CD14-positive monocyte (primary cell): Measurements from ENCODE around the gene NLRC5. TPM values are rescaled to one million over a fixed set of nuclear protein-coding genes. Genes with fewer than 3 reads are reported as not detected.

ENCODE experiments used
- DNase-seq, 3 donors: peaks; one replicate each; pipeline ENCODE4 v3.0.0-alpha.2; 2011 to 2022
- H2AFZ ChIP-seq: 2 replicates; pipeline ENCODE4 v1.6.0; 2012; ENCODE audit warnings: mild to moderate bottlenecking, low read depth, low read length, inconsistent platforms; ENCODE audit not compliant: insufficient read depth, poor library complexity, severe bottlenecking
- H3K27ac ChIP-seq, 2 donors: 1 replicate in 1 of 2; 2 replicates in 1 of 2; pipeline ENCODE4 v1.5.1; 2012 to 2013; ENCODE audit warnings: low read length in 2 of 2, control low read depth in 1 of 2, inconsistent platforms in 1 of 2, low read depth in 1 of 2, mild to moderate bottlenecking in 1 of 2
- H3K27me3 ChIP-seq, 2 donors: one replicate each; pipeline versions ENCODE4 v1.6.0 to v1.6.1; 2011 to 2013; ENCODE audit warnings: low read length in 2 of 2; ENCODE audit not compliant: control insufficient read depth in 2 of 2, insufficient read depth in 2 of 2
- H3K36me3 ChIP-seq, 2 donors: replicated peaks in 1 of 2; 1 replicate in 1 of 2; 2 replicates in 1 of 2; pipeline versions ENCODE4 v1.5.1 to v1.6.1; 2012 to 2013; ENCODE audit warnings: low read length in 2 of 2, control low read depth in 1 of 2, inconsistent platforms in 1 of 2, mild to moderate bottlenecking in 1 of 2; ENCODE audit not compliant: insufficient read depth in 2 of 2, control insufficient read depth in 1 of 2
- H3K4me1 ChIP-seq, 2 donors: 1 replicate in 1 of 2; 2 replicates in 1 of 2; pipeline versions ENCODE4 v1.5.1 to v1.6.1; 2012 to 2013; ENCODE audit warnings: low read length in 2 of 2, control low read depth in 1 of 2, inconsistent platforms in 1 of 2, mild to moderate bottlenecking in 1 of 2, moderate library complexity in 1 of 2; ENCODE audit not compliant: insufficient read depth in 2 of 2, control insufficient read depth in 1 of 2
- H3K4me2 ChIP-seq: replicated peaks from 2 replicates; pipeline ENCODE3; 2012; ENCODE audit warnings: low read length, moderate library complexity, mild to moderate bottlenecking; ENCODE audit not compliant: poor library complexity, severe bottlenecking; ENCODE audit errors: extremely low read depth
- H3K4me3 ChIP-seq, 3 experiments: fragments of 200-600 bp in 1 of 3; sonication (generic) in 1 of 3; replicated peaks in 1 of 3; 1 replicate in 2 of 3; 2 replicates in 1 of 3; pipeline ENCODE4 v1.5.1; 2011 to 2013; ENCODE audit warnings: low read length in 3 of 3, mild to moderate bottlenecking in 3 of 3, control low read depth in 2 of 3, low read depth in 2 of 3, inconsistent platforms in 1 of 3, moderate library complexity in 1 of 3
- H3K79me2 ChIP-seq: 2 replicates; pipeline ENCODE4 v1.6.0; 2012; ENCODE audit warnings: mild to moderate bottlenecking, control low read depth, inconsistent platforms, low read length, moderate library complexity; ENCODE audit not compliant: insufficient read depth
- H3K9ac ChIP-seq: 2 replicates; pipeline ENCODE4 v1.6.0; 2017; ENCODE audit warnings: low read length, mild to moderate bottlenecking; ENCODE audit not compliant: insufficient read depth, poor library complexity, severe bottlenecking
- H3K9me3 ChIP-seq, 2 donors: replicated peaks in 1 of 2; 1 replicate in 1 of 2; 2 replicates in 1 of 2; pipeline versions ENCODE4 v1.5.1 to v1.6.1; 2012 to 2013; ENCODE audit warnings: low read length in 2 of 2, control low read depth in 1 of 2; ENCODE audit not compliant: control insufficient read depth in 1 of 2, insufficient read depth in 1 of 2
- H4K20me1 ChIP-seq: 2 replicates; pipeline ENCODE4 v1.6.0; 2012; ENCODE audit warnings: mild to moderate bottlenecking, low read length, control low read depth, moderate library complexity; ENCODE audit not compliant: insufficient read depth
- H3K27ac Mint-ChIP-seq, 7 donors: one replicate each; pipeline ENCODE4 v1.8.0; 2020; ENCODE audit warnings: mild to moderate bottlenecking in 7 of 7, mixed read lengths in 7 of 7, moderate library complexity in 6 of 7, inconsistent platforms in 2 of 7
- H3K27me3 Mint-ChIP-seq, 3 donors: one replicate each; pipeline ENCODE4 v1.8.0; 2021 to 2022; ENCODE audit warnings: low read depth in 3 of 3, mild to moderate bottlenecking in 3 of 3, mixed read lengths in 3 of 3, moderate library complexity in 3 of 3, inconsistent platforms in 1 of 3
- H3K36me3 Mint-ChIP-seq, 2 donors: one replicate each; pipeline ENCODE4 v1.8.0; 2020; ENCODE audit warnings: mixed read lengths in 2 of 2, inconsistent platforms in 1 of 2, mild to moderate bottlenecking in 1 of 2
- H3K4me1 Mint-ChIP-seq: one replicate; pipeline ENCODE4 v1.8.0; 2020; ENCODE audit warnings: mild to moderate bottlenecking, mixed read lengths
- H3K4me3 Mint-ChIP-seq, 2 donors: one replicate each; pipeline ENCODE4 v1.8.0; 2020; ENCODE audit warnings: mild to moderate bottlenecking in 2 of 2, mixed read lengths in 2 of 2, moderate library complexity in 1 of 2
- H3K9me3 Mint-ChIP-seq, 7 donors: one replicate each; pipeline ENCODE4 v1.8.0; 2020 to 2022; ENCODE audit warnings: mixed read lengths in 7 of 7, mild to moderate bottlenecking in 6 of 7, moderate library complexity in 6 of 7, inconsistent platforms in 2 of 7
- WGBS: methylation state at CpG from one replicate; pipeline ENCODE4 v1.1.5; 2013; ENCODE audit warnings: missing lambda C conversion rate; ENCODE audit not compliant: insufficient coverage; 5-methylcytosine and 5-hydroxymethylcytosine counted together
- intact Hi-C, 2 donors: fragments of 100-400 bp; cut with micrococcal nuclease; formaldehyde crosslinking; loops; one replicate each; pipeline versions ENCODE4 v1.15.0 to v1.15.1; 2023
- polyA plus RNA-seq, 3 donors: library from polyadenylated mRNA; depleted of rRNA in 1 of 3; unstranded in 2 of 3; stranded (reverse) in 1 of 3; fragments of 300-500 nt in 2 of 3; fragments of >200 nt in 1 of 3; fragmentation: Illumina TruSeq in 2 of 3; gene quantifications; 1 replicate in 2 of 3; 2 replicates in 1 of 3; pipeline ENCODE4 v1.2.3, GENCODE V29; 2012 to 2021
- TF ChIP-seq, protein P1 (sequence below): fragments of 200-600 bp; IDR thresholded peaks from one replicate; pipeline ENCODE4 v1.8.0; 2022; ENCODE audit warnings: antibody characterized with exemption, mild to moderate bottlenecking

NLRC5 gene
- polyA plus RNA-seq, 3 donors = 10.3 to 171 (median 21.6) TPM

DNA sequence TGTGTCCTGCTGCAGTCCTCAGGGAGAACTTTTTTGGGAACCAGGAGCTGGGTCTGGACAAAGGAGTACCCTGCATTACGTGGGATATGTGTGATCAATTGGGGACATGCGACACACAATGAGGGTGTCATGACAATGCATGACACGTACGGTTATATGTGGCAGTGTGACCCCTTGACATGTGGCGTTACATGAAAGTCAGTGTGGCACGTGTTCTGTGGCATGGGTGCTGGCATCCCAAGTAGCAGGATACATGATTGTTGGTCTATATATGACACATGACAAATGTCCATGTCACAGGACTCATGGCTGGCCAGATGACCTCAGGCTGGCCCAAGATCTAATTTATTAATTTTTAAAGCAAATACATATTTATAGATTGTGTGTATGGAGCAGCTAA is 93.3 kb downstream of the NLRC5 start:
- Histone ChIP-seq H3K4me1 (peaks cover 20% of the 10 kb centered on the region in 2 donors), H3K9me3 (no peaks in the 10 kb centered on the region), H3K27me3 (no peaks in the 10 kb centered on the region), H2AFZ (no peak overlapping the region), H3K4me2 (no peak overlapping the region), H3K9ac (no peak overlapping the region), H4K20me1 (no peaks in the 10 kb centered on the region), H3K4me3 (no peak overlapping the region), H3K27ac (no peak overlapping the region), H3K36me3 (peaks cover 55 to 61% of the 10 kb centered on the region in 2 donors), H3K79me2 (no peaks in the 10 kb centered on the region)
- DNase-seq = no peak
- Mint-ChIP-seq H3K27ac (peak overlapping the region in 3 of 7 donors; percentile 8 to 32 (median 24)), H3K27me3 (no peaks in the 10 kb centered on the region), H3K4me1 (peaks cover 28% of the 10 kb centered on the region), H3K4me3 (no peak overlapping the region), H3K36me3 (peaks cover 28 to 57% of the 10 kb centered on the region in 2 donors), H3K9me3 (no peaks in the 10 kb centered on the region)
- TF ChIP-seq, protein P1, sequence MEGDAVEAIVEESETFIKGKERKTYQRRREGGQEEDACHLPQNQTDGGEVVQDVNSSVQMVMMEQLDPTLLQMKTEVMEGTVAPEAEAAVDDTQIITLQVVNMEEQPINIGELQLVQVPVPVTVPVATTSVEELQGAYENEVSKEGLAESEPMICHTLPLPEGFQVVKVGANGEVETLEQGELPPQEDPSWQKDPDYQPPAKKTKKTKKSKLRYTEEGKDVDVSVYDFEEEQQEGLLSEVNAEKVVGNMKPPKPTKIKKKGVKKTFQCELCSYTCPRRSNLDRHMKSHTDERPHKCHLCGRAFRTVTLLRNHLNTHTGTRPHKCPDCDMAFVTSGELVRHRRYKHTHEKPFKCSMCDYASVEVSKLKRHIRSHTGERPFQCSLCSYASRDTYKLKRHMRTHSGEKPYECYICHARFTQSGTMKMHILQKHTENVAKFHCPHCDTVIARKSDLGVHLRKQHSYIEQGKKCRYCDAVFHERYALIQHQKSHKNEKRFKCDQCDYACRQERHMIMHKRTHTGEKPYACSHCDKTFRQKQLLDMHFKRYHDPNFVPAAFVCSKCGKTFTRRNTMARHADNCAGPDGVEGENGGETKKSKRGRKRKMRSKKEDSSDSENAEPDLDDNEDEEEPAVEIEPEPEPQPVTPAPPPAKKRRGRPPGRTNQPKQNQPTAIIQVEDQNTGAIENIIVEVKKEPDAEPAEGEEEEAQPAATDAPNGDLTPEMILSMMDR = no peak
- 88% methylated on average over 6 of the region's 6 CpGs for WGBS
- intact Hi-C loops = loop anchor here in 1 of 2 donors (5.0 kb wide), 1 partner anchor 85 kb away; no protein-coding TSS in a partner anchor

DNA sequence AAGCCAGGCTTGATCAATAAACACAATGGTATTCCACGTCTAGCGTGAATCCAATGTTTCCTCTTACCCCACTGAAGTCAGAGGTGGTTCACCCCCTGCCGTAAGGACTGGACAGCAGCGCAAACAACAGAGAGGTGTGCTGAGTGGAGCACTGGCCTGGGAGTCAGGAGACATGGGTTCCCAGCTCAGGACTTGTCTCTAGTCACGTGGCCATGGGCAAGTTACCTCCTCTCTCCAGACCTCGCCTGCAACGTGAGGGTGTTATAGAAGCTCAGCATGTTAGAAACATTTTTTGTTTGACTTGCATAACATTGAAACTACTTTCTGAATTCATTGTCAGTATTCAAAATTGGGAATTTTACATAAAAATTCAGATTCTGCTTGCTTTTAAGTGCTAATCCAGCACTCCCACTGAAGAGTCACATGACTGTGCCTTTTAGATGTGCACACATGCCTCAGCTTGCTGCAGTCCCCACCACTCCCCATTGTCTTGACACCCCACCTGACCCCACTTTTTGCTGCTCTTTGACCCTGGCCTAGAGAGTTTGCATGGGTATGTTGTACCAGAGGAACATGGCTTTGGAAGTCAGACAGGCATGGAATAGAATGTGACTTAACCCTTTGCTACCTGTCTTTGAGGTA is 94.2 kb downstream of the NLRC5 start:
- no peaks in the 10 kb centered on the region for H3K27me3 Mint-ChIP-seq
- no peak overlapping the region for H3K9ac ChIP-seq
- no peaks in the 10 kb centered on the region for H3K79me2 ChIP-seq
- peak overlapping the region in 6 of 7 donors; percentile 3 to 88 (median 82) for H3K27ac Mint-ChIP-seq
- WGBS = no CpG with 5 or more reads among the region's 7 CpGs
- no peaks in the 10 kb centered on the region for H3K9me3 ChIP-seq
- TF ChIP-seq, protein P1 = no peak
- no peaks in the 10 kb centered on the region for H4K20me1 ChIP-seq
- H3K9me3 Mint-ChIP-seq = no peaks in the 10 kb centered on the region
- H2AFZ ChIP-seq = no peak overlapping the region
- peaks cover 20% of the 10 kb centered on the region in 2 donors for H3K4me1 ChIP-seq
- H3K4me3 ChIP-seq = no peak overlapping the region
- peaks cover 47 to 51% of the 10 kb centered on the region in 2 donors for H3K36me3 ChIP-seq
- H3K4me1 Mint-ChIP-seq = peaks cover 28% of the 10 kb centered on the region
- no peaks in the 10 kb centered on the region for H3K27me3 ChIP-seq
- DNase-seq = no peak
- H3K4me3 Mint-ChIP-seq = no peak overlapping the region
- H3K27ac ChIP-seq = peak overlapping the region; percentile 5 to 84
- intact Hi-C loops = loop anchor here (2.0 to 5.0 kb wide), 2 partner anchors 83 to 84 kb away; no protein-coding TSS in a partner anchor
- H3K36me3 Mint-ChIP-seq = peaks cover 27 to 49% of the 10 kb centered on the region in 2 donors
- H3K4me2 ChIP-seq = peak overlapping the region; percentile 58
